Brain microvascular endothelial cell (primary cell): ENCODE measurements around the gene HEG1.

Experiments
- DNase-seq: peaks from one replicate; pipeline ENCODE4 v3.0.0-alpha.2; 2020
- H3K27ac ChIP-seq: fragments of 250-450 bp; sonication (Bioruptor Pico); 2 replicates; pipeline ENCODE4 v1.5.1; 2020; ENCODE audit warnings: mild to moderate bottlenecking, moderate library complexity
- H3K27me3 ChIP-seq: fragments of 250-450 bp; sonication (Bioruptor Pico); replicated peaks from 2 replicates; pipeline ENCODE4 v1.5.1; 2020; ENCODE audit warnings: mild to moderate bottlenecking
- H3K36me3 ChIP-seq: fragments of 250-450 bp; sonication (Bioruptor Pico); replicated peaks from 2 replicates; pipeline ENCODE4 v1.5.1; 2020; ENCODE audit warnings: mild to moderate bottlenecking
- H3K4me3 ChIP-seq: 2 replicates; pipeline ENCODE4 v1.5.1; 2011; ENCODE audit warnings: low read depth, mild to moderate bottlenecking, control low read depth, low read length, moderate library complexity
- CTCF ChIP-seq: IDR thresholded peaks from 2 replicates; pipeline ENCODE4 v1.5.1; 2011; ENCODE audit warnings: low read depth, mild to moderate bottlenecking, moderate library complexity, low read length, control low read depth, inconsistent platforms; ENCODE audit errors: missing control alignments
- in situ Hi-C: cut with HindIII; loops from 2 replicates; pipeline ENCODE4 v1.10.0; 2017; ENCODE audit warnings: low sequenced_read_pairs, low pct_ligation_motif_present

The HEG1 gene

GRCh38 chr3:125059488-125060245, 3.9 kb upstream of the HEG1 start:
- H3K4me3 ChIP-seq: no peak overlapping the region
- H3K27ac ChIP-seq: no peak overlapping the region
- no peak for DNase-seq
- TF ChIP-seq CTCF: peak; percentile 37
- no peaks in the 10 kb centered on the region for H3K36me3 ChIP-seq
- in situ Hi-C loops: no loop called here
- H3K27me3 ChIP-seq: no peaks in the 10 kb centered on the region

GRCh38 chr3:125058959-125059358, 3.2 kb upstream of the HEG1 start:
- DNase-seq: no peak
- Histone ChIP-seq H3K27me3 (no peaks in the 10 kb centered on the region), H3K36me3 (no peaks in the 10 kb centered on the region), H3K4me3 (no peak overlapping the region), H3K27ac (no peak overlapping the region)
- in situ Hi-C loops: no loop called here
- no peak for TF ChIP-seq CTCF

- Histone ChIP-seq H3K4me3 (no peak overlapping the region), H3K27me3 (no peaks in the 10 kb centered on the region), H3K36me3 (no peaks in the 10 kb centered on the region), H3K27ac (no peak overlapping the region)
- no peak for DNase-seq
- no peak for TF ChIP-seq CTCF
- in situ Hi-C loops: no loop called here
These were observed 2.7 kb upstream of the HEG1 start for GRCh38 chr3:125058529-125058928.

- Histone ChIP-seq H3K27me3 (no peaks in the 10 kb centered on the region), H3K27ac (no peak overlapping the region)
- in situ Hi-C loops: no loop called here
These were observed 1.5 kb upstream of the HEG1 start for GRCh38 chr3:125057186-125057850.

GRCh38 chr3:125055331-125055912, 375 bp downstream of the HEG1 start:
- no peak for DNase-seq
- no peaks in the 10 kb centered on the region for H3K27me3 ChIP-seq
- H3K4me3 ChIP-seq: peak overlapping the region; percentile 78
- TF ChIP-seq CTCF: no peak
- peaks cover 2% of the 10 kb centered on the region for H3K36me3 ChIP-seq
- peak overlapping the region; percentile 98 for H3K27ac ChIP-seq
- in situ Hi-C loops: no loop called here

More at GRCh38 chr3:125057186-125057850, 1.5 kb upstream of the HEG1 start:
- Histone ChIP-seq H3K36me3 (no peaks in the 10 kb centered on the region), H3K4me3 (no peak overlapping the region)
- no peak for TF ChIP-seq CTCF
- DNase-seq: peak; percentile 67
